Endothelial cell of umbilical vein (primary cell): ENCODE results near the gene LMF1. TPM values are rescaled to one million over a fixed set of nuclear protein-coding genes. Genes with fewer than 3 reads are reported as not detected.
A peak's percentile ranks its signal among the peaks of the same experiment; 100 is the strongest.

ENCODE experiments used
- BruUV-seq: library from RNA; stranded (reverse); fragments of 400-500 nt; replicated peaks from 2 replicates; lab custom pipeline; 2021; lab: Mats Ljungman, UMichigan
- CTCF ChIA-PET: fragments of 300-600, 350-600 bp; sonication (Branson Sonifier 250); formaldehyde crosslinking; loops from one replicate; lab custom pipeline; 2021; ENCODE audit warnings: antibody characterized with exemption, inconsistent platforms; lab: Charles Lee
- POLR2A ChIA-PET: fragments of 300-600, 350-600 bp; sonication (Branson Sonifier 250); formaldehyde crosslinking; loops from one replicate; lab custom pipeline; 2021; ENCODE audit warnings: antibody characterized with exemption, inconsistent platforms; lab: Charles Lee
- DNase-seq: peaks from one replicate; pipeline ENCODE4 v3.0.0-alpha.2; 2011; ENCODE audit warnings: low read depth, low spot score
- FAIRE-seq: peaks from 2 replicates; lab custom pipeline; 2011; peaks lifted over from hg19 to GRCh38; lab: Jason Lieb, UNC
- H2AFZ ChIP-seq: 2 replicates; pipeline ENCODE4 v1.6.0; 2012; ENCODE audit warnings: low read depth, low read length, control low read depth, inconsistent platforms
- H3K27ac ChIP-seq: 2 replicates; pipeline ENCODE4 v1.5.1; 2011; ENCODE audit warnings: low read depth, mild to moderate bottlenecking, control low read depth, low read length, moderate library complexity; ENCODE audit not compliant: insufficient read depth
- H3K27me3 ChIP-seq, 2 experiments: 2 replicates each; pipeline versions ENCODE4 v1.6.0 to v1.6.1; 2011; ENCODE audit warnings: low read length in 2 of 2, mixed read lengths in 1 of 2; ENCODE audit not compliant: control insufficient read depth in 2 of 2, insufficient read depth in 2 of 2
- H3K36me3 ChIP-seq, 2 experiments: 2 replicates in 1 of 2; 3 replicates in 1 of 2; pipeline ENCODE4 v1.5.1; 2011; ENCODE audit warnings: low read length in 2 of 2, mild to moderate bottlenecking in 1 of 2, moderate library complexity in 1 of 2; ENCODE audit not compliant: control insufficient read depth in 2 of 2, insufficient read depth in 2 of 2; ENCODE audit errors: extremely low read depth in 1 of 2
- H3K4me1 ChIP-seq: 3 replicates; pipeline ENCODE4 v1.5.1; 2011; ENCODE audit warnings: mild to moderate bottlenecking, low read length; ENCODE audit not compliant: control insufficient read depth, insufficient read depth; ENCODE audit errors: extremely low read depth
- H3K4me2 ChIP-seq: 2 replicates; pipeline ENCODE4 v1.6.1; 2011; ENCODE audit warnings: low read length, control low read depth, mixed read lengths; ENCODE audit not compliant: insufficient read depth
- H3K4me3 ChIP-seq, 3 experiments: fragments of 200-600 bp in 1 of 3; sonication (generic), shearing (Covaris generic) in 1 of 3; replicated peaks in 1 of 3; 2 replicates each; pipeline ENCODE4 v1.5.1; 2011 to 2016; ENCODE audit warnings: control low read depth in 3 of 3, low read length in 3 of 3, mild to moderate bottlenecking in 2 of 3, inconsistent platforms in 1 of 3, low read depth in 1 of 3, moderate library complexity in 1 of 3; ENCODE audit not compliant: insufficient read depth in 1 of 3
- H3K79me2 ChIP-seq: 2 replicates; pipeline ENCODE4 v1.6.0; 2012; ENCODE audit warnings: low read length, inconsistent platforms; ENCODE audit not compliant: control insufficient read depth, insufficient read depth
- H3K9ac ChIP-seq: replicated peaks from 2 replicates; pipeline ENCODE3; 2011; ENCODE audit warnings: low read length, control low read depth; ENCODE audit not compliant: insufficient read depth; ENCODE audit errors: extremely low read depth
- H3K9me1 ChIP-seq: replicated peaks from 3 replicates; pipeline ENCODE4 v1.6.0; 2011; ENCODE audit warnings: mild to moderate bottlenecking, low read length; ENCODE audit not compliant: control insufficient read depth, insufficient read depth; ENCODE audit errors: extremely low read depth
- H3K9me3 ChIP-seq: replicated peaks from 2 replicates; pipeline ENCODE4 v1.5.1; 2012; ENCODE audit warnings: low read length, inconsistent platforms; ENCODE audit not compliant: control insufficient read depth, insufficient read depth
- H4K20me1 ChIP-seq: replicated peaks from 2 replicates; pipeline ENCODE3; 2011; ENCODE audit warnings: mild to moderate bottlenecking, low read length; ENCODE audit not compliant: control insufficient read depth, insufficient read depth; ENCODE audit errors: extremely low read depth
- EZH2 ChIP-seq: IDR thresholded peaks from 2 replicates; pipeline ENCODE4 v1.6.1; 2012; ENCODE audit warnings: borderline replicate concordance, low read depth, mild to moderate bottlenecking, moderate library complexity, low read length, inconsistent platforms; ENCODE audit not compliant: severe bottlenecking
- FOS ChIP-seq: IDR thresholded peaks from 2 replicates; pipeline ENCODE4 v1.6.1; 2011; ENCODE audit warnings: mild to moderate bottlenecking, low read length, moderate library complexity, borderline replicate concordance; ENCODE audit not compliant: insufficient read depth
- GATA2 ChIP-seq: IDR thresholded peaks from 2 replicates; pipeline ENCODE4 v1.7.0; 2011; ENCODE audit warnings: low read depth, mild to moderate bottlenecking, moderate library complexity, mixed read lengths, low read length; ENCODE audit not compliant: insufficient read length, insufficient read depth
- JUN ChIP-seq: IDR thresholded peaks from 2 replicates; pipeline ENCODE4 v1.6.1; 2011; ENCODE audit warnings: borderline replicate concordance, low read depth; ENCODE audit not compliant: insufficient read length, insufficient read depth
- MYC ChIP-seq: IDR thresholded peaks from one replicate; pipeline ENCODE4 v1.6.1; 2011; ENCODE audit warnings: mild to moderate bottlenecking, low read depth, low read length
- POLR2A ChIP-seq: IDR thresholded peaks from 2 replicates; pipeline ENCODE4 v1.6.1; 2012; ENCODE audit warnings: low read depth, mild to moderate bottlenecking, control low read depth, low read length
- POLR2AphosphoS5 ChIP-seq: IDR thresholded peaks from 2 replicates; pipeline ENCODE4 v1.6.1; 2012; ENCODE audit warnings: low read depth, mild to moderate bottlenecking, control low read depth, low read length, moderate library complexity; ENCODE audit not compliant: insufficient read depth
- dilution Hi-C: fragments of 300-500 bp; cut with MboI; formaldehyde crosslinking; loops from one replicate; pipeline ENCODE4 v1.15.0; 2019; ENCODE audit warnings: low sequenced_read_pairs; ENCODE audit not compliant: extremely low pct_ligation_motif_present
- intact Hi-C: fragments of 100-400 bp; cut with micrococcal nuclease; formaldehyde crosslinking; loops from one replicate; pipeline ENCODE4 v1.10.0; 2022
- polyA plus RNA-seq, 4 experiments: library from polyadenylated mRNA; depleted of rRNA in 3 of 4; stranded (reverse) in 3 of 4; unstranded in 1 of 4; fragments of >200 nt; gene quantifications; 2 replicates each; pipeline versions ENCODE4 v1.2.1 to v1.2.3, GENCODE V29; 2011 to 2012; ENCODE audit warnings: missing spikeins in 1 of 4
- total RNA-seq: library from RNA; stranded (reverse); gene quantifications from 2 replicates; pipeline ENCODE4 v1.2.3, GENCODE V29; 2021
- TF ChIP-seq, protein P1 (sequence below): IDR thresholded peaks from 2 replicates; pipeline ENCODE4 v1.6.1; 2011; ENCODE audit not compliant: insufficient read depth, insufficient read length
- TF ChIP-seq, protein P2 (sequence below), 2 donors: IDR thresholded peaks; 1 replicate in 1 of 2; 2 replicates in 1 of 2; pipeline ENCODE4 v1.5.1; 2011; ENCODE audit warnings: low read length in 2 of 2, mild to moderate bottlenecking in 2 of 2, moderate library complexity in 2 of 2, control low read depth in 1 of 2, inconsistent platforms in 1 of 2, low read depth in 1 of 2; ENCODE audit not compliant: insufficient read depth in 1 of 2; ENCODE audit errors: extremely low read depth in 1 of 2

Gene LMF1
- total and polyA plus RNA-seq, 2 donors (not counting 3 experiments of a cell fraction or from before 2014, with no cell fraction given): 17.8 TPM

DNA sequence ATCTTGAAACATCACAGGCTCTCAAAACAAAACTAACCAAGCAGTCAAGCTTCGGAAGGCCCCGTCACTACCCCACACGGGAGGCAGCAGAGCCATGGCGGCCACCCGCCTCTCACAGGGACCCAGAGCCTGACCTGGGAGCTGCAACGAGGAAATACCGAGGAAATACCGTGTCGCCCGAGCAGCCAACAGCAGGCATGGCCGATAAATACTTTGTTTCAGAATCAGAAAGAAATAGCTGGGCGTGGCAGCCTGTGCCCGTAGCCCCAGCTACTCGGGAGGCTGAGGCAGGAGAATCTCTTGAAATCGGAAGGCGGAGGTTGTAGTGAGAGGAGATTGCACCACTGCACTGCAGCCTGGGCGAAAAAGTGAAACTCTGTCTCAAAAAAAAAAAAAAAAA lies 6.9 kb downstream of the LMF1 start:
- Histone ChIP-seq H3K9ac (peak overlapping the region; percentile 46), H3K27ac (no peak overlapping the region), H3K27me3 (no peaks in the 10 kb centered on the region), H3K4me3 (no peak overlapping the region), H3K36me3 (no peaks in the 10 kb centered on the region), H2AFZ (peak overlapping the region; percentile 41), H3K79me2 (no peaks in the 10 kb centered on the region), H3K9me3 (no peaks in the 10 kb centered on the region), H3K4me2 (peak overlapping the region; percentile 57), H3K9me1 (no peaks in the 10 kb centered on the region), H4K20me1 (no peaks in the 10 kb centered on the region), H3K4me1 (peaks cover 11% of the 10 kb centered on the region)
- ChIA-PET POLR2A (no interaction called here), CTCF (interaction anchor here (0.6 to 1.7 kb wide), 5 partner anchors 10 to 1515 kb away, joined by 3 to 6 read pairs (median 3); partner anchors contain the start of gene SOX8)
- BruUV-seq: no TSS peak
- intact Hi-C loops (no loop called here), dilution Hi-C loops (no loop called here)
- TF ChIP-seq FOS (no peak), EZH2 (no peak), GATA2 (no peak), JUN (no peak), POLR2A (peak; percentile 51), MYC (no peak), POLR2AphosphoS5 (peak; percentile 13)
- TF ChIP-seq, protein P1, sequence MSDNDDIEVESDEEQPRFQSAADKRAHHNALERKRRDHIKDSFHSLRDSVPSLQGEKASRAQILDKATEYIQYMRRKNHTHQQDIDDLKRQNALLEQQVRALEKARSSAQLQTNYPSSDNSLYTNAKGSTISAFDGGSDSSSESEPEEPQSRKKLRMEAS: no peak
- TF ChIP-seq, protein P2, sequence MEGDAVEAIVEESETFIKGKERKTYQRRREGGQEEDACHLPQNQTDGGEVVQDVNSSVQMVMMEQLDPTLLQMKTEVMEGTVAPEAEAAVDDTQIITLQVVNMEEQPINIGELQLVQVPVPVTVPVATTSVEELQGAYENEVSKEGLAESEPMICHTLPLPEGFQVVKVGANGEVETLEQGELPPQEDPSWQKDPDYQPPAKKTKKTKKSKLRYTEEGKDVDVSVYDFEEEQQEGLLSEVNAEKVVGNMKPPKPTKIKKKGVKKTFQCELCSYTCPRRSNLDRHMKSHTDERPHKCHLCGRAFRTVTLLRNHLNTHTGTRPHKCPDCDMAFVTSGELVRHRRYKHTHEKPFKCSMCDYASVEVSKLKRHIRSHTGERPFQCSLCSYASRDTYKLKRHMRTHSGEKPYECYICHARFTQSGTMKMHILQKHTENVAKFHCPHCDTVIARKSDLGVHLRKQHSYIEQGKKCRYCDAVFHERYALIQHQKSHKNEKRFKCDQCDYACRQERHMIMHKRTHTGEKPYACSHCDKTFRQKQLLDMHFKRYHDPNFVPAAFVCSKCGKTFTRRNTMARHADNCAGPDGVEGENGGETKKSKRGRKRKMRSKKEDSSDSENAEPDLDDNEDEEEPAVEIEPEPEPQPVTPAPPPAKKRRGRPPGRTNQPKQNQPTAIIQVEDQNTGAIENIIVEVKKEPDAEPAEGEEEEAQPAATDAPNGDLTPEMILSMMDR (IDR thresholded peaks at IDR 0.05; ENCODE audit: extremely low read depth in 1 of 2, insufficient read depth in 1 of 2, low read depth in 1 of 2, low read length in 2 of 2): no peak
- peak; percentile 88 for FAIRE-seq
- peak; percentile 43 for DNase-seq
